ENCODE measurements around the gene PDXP. TPM values are rescaled to one million over a fixed set of nuclear protein-coding genes. Genes with fewer than 3 reads are reported as not detected.

The PDXP gene
- total and polyA plus RNA-seq, 9 of the 15 experiments (the other 6 are each of a cell fraction or from before 2014, with no cell fraction given) = 7.9 to 54.2 (median 38.8) TPM

DNA sequence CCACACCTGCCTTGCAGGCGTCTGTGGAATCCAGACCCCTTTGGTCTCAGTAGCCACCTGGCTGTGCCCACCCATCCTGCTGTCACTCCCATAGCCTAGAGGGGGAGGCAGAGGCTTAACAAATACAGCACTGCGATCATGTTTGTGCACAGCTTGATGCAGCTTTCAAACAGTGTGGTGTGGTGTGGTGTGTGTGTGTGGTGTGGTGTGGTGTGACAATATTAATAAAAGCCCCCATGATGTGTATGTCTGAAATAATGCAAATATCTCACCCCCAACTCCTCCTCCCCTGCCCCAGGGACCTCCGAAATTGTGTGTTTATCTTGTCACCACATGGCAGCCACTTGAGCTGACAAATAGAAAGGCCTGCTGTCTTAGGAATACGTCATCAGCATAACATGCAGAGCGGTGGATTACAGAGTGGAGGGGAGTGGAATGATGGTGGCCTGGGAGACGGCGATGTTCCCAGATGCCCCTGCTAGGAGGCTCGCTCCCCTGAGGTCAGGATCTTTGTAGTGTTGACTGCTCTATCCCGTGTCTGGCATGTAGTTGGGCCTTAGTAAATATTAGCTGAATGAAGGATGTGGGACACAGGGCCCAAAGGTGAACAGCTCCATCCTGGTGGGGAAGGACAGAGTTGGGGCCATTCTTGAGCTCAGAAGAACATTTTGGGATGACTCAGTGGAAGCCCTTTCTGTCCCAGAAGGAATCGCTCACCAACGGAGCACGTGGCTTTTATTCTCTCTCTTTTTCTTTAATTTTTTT, 2.8 kb downstream of the PDXP start (continued):
- TF ChIP-seq, protein P1, sequence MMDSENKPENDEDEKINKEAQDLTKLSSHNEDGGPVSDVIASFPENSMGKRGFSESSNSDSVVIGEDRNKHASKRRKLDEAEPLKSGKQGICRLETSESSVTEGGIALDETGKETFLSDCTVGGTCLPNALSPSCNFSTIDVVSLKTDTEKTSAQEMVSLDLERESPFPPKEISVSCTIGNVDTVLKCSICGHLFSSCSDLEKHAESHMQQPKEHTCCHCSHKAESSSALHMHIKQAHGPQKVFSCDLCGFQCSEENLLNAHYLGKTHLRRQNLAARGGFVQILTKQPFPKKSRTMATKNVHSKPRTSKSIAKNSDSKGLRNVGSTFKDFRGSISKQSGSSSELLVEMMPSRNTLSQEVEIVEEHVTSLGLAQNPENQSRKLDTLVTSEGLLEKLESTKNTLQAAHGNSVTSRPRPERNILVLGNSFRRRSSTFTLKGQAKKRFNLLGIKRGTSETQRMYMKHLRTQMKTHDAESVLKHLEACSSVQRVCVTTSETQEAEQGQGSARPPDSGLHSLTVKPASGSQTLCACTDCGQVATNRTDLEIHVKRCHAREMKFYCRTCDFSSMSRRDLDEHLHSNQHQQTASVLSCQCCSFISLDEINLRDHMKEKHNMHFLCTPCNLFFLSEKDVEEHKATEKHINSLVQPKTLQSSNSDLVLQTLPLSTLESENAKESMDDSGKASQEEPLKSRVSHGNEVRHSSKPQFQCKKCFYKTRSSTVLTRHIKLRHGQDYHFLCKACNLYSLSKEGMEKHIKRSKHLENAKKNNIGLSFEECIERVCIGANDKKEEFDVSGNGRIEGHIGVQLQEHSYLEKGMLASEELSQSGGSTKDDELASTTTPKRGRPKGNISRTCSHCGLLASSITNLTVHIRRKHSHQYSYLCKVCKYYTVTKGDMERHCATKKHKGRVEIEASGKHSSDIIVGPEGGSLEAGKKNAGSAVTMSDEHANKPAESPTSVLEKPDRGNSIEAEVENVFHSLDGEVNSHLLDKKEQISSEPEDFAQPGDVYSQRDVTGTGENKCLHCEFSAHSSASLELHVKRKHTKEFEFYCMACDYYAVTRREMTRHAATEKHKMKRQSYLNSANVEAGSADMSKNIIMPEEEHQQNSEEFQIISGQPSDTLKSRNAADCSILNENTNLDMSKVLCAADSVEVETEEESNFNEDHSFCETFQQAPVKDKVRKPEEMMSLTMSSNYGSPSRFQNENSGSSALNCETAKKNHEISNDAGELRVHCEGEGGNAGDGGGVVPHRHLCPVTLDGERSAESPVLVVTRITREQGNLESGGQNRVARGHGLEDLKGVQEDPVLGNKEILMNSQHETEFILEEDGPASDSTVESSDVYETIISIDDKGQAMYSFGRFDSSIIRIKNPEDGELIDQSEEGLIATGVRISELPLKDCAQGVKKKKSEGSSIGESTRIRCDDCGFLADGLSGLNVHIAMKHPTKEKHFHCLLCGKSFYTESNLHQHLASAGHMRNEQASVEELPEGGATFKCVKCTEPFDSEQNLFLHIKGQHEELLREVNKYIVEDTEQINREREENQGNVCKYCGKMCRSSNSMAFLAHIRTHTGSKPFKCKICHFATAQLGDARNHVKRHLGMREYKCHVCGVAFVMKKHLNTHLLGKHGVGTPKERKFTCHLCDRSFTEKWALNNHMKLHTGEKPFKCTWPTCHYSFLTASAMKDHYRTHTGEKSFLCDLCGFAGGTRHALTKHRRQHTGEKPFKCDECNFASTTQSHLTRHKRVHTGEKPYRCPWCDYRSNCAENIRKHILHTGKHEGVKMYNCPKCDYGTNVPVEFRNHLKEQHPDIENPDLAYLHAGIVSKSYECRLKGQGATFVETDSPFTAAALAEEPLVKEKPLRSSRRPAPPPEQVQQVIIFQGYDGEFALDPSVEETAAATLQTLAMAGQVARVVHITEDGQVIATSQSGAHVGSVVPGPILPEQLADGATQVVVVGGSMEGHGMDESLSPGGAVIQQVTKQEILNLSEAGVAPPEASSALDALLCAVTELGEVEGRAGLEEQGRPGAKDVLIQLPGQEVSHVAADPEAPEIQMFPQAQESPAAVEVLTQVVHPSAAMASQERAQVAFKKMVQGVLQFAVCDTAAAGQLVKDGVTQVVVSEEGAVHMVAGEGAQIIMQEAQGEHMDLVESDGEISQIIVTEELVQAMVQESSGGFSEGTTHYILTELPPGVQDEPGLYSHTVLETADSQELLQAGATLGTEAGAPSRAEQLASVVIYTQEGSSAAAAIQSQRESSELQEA (IDR thresholded peaks at IDR 0.05; ENCODE audit: low read depth) = no peak
